Suprapubic skin (tissue), 4 donors: ENCODE results near the gene BOK. TPM values are rescaled to one million over a fixed set of nuclear protein-coding genes. Genes with fewer than 3 reads are reported as not detected.
"Not testable (repeated sequence)": the region's sequence is repeated elsewhere in the genome, so short reads cannot be mapped to it uniquely, and the experiment has no call there.

Source experiments
- DNase-seq, 2 donors: peaks; one replicate each; pipeline ENCODE4 v3.0.0-alpha.2; 2019; ENCODE audit warnings: low spot score in 2 of 2
- H3K27ac ChIP-seq: fragments of 200-600 bp; sonication (generic); one replicate; pipeline ENCODE4 v1.5.1; 2019
- H3K27me3 ChIP-seq: fragments of 200-600 bp; sonication (generic); one replicate; pipeline ENCODE4 v1.5.1; 2019
- H3K36me3 ChIP-seq: fragments of 200-600 bp; sonication (generic); one replicate; pipeline ENCODE4 v1.5.1; 2019
- H3K4me1 ChIP-seq: fragments of 200-600 bp; sonication (generic); one replicate; pipeline ENCODE4 v1.5.1; 2019
- H3K4me3 ChIP-seq: fragments of 200-600 bp; sonication (generic); one replicate; pipeline ENCODE4 v1.5.1; 2019; ENCODE audit warnings: mild to moderate bottlenecking
- H3K9me3 ChIP-seq: fragments of 200-600 bp; sonication (generic); one replicate; pipeline ENCODE4 v1.5.1; 2019
- CTCF ChIP-seq, 2 donors: fragments of 200-600 bp in 1 of 2; fragments of 450-650 bp in 1 of 2; sonication (generic) in 1 of 2; IDR thresholded peaks; one replicate each; pipeline ENCODE4 v1.5.1; 2016 to 2019; ENCODE audit warnings: antibody characterized with exemption in 2 of 2, mild to moderate bottlenecking in 1 of 2, moderate library complexity in 1 of 2
- EP300 ChIP-seq: sonication (generic); formaldehyde crosslinking; IDR thresholded peaks from one replicate; pipeline ENCODE4 v1.6.1; 2017; ENCODE audit warnings: antibody characterized with exemption
- POLR2A ChIP-seq, 2 donors: fragments of 450-650 bp; IDR thresholded peaks; one replicate each; pipeline ENCODE4 v1.6.1; 2017; ENCODE audit warnings: antibody characterized with exemption in 2 of 2, mild to moderate bottlenecking in 2 of 2, moderate library complexity in 2 of 2
- POLR2AphosphoS5 ChIP-seq, 3 donors: sonication (generic); formaldehyde crosslinking; IDR thresholded peaks; one replicate each; pipeline ENCODE4 v1.6.1; 2017; ENCODE audit warnings: antibody characterized with exemption in 3 of 3
- WGBS: methylation state at CpG from one replicate; pipeline ENCODE4 v1.1.5; 2018; 5-methylcytosine and 5-hydroxymethylcytosine counted together
- total RNA-seq, 4 donors: library from RNA; depleted of rRNA; stranded (reverse); fragments of >200 nt; gene quantifications; one replicate each; pipeline ENCODE4 v1.1.0, GENCODE V29; 2016

The BOK gene
- total RNA-seq, 4 donors from 2014 or later: 32.4 to 61.6 (median 60.5) TPM

DNA sequence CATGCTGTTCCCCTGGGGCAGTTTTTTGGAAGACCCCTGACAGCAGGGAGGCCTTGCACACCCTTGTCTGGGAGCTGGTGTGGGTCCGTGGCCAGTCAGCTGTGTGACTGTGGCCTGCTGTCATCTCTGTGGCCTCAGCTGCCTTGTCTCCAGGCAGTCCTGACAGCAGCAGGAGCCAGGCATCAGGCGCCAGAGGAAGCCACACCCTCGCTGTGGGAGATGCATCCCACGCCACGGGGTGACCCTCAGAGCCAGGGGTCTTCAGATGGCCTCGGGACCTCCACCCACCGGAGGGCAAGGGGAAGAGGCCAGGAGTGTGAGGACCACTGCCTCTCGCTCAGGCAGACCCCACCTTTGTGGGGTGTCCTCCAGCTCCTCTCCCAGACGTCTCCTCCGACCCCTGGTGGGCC lies 5.0 kb downstream of the BOK start:
- WGBS: no CpG with 5 or more reads among the region's 10 CpGs
- no peak overlapping the region for H3K4me3 ChIP-seq
- peak in 1 of 2 donors; percentile 56 for DNase-seq
- TF ChIP-seq CTCF (IDR thresholded peaks at IDR 0.05): no peak
- no peak for TF ChIP-seq POLR2AphosphoS5 (IDR thresholded peaks at IDR 0.05)
- no peak for TF ChIP-seq POLR2A (IDR thresholded peaks at IDR 0.05)
- no peak for TF ChIP-seq EP300
- peaks cover 5% of the 10 kb centered on the region for H3K27me3 ChIP-seq
- no peak overlapping the region for H3K27ac ChIP-seq
- H3K36me3 ChIP-seq: no peaks in the 10 kb centered on the region
- no peaks in the 10 kb centered on the region for H3K9me3 ChIP-seq
- peaks cover 62% of the 10 kb centered on the region for H3K4me1 ChIP-seq

DNA sequence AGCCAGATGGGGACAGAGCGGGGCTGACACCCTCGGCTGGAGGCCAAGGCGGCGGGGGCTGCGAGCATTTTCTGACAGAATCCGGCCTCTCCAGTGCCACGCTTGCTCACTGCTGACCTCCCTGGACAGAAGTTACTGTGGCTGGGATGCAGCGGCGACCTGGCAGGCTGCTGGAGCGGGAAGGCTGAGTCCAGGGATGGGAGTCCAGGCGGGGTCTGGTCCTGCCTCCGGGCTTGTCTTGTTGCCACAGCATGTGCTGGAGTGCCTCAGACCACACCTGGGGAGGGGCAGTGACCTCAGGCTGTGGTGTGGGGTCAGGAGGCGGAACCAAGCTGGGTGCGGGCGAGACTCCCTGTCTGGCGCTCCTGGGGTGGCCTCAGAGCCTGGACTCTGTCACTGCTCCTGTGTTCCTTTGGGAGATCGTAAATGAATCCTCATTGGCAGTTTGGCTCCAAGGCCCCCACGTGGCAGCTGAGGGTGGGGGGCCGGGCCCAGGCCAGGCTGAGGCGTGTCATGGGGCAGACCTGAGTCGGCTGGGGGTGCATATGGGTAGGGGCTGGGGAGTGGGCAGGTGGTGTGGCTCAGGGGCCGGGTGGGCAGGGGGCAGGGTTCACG lies 5.5 kb downstream of the BOK start:
- Histone ChIP-seq H3K9me3 (no peaks in the 10 kb centered on the region), H3K4me3 (no peak overlapping the region), H3K27ac (no peak overlapping the region), H3K36me3 (peaks cover 4% of the 10 kb centered on the region), H3K27me3 (peaks cover 4% of the 10 kb centered on the region), H3K4me1 (peaks cover 58% of the 10 kb centered on the region)
- no peak for TF ChIP-seq POLR2AphosphoS5 (IDR thresholded peaks at IDR 0.05)
- no peak for TF ChIP-seq CTCF (IDR thresholded peaks at IDR 0.05)
- no peak for TF ChIP-seq EP300
- TF ChIP-seq POLR2A (IDR thresholded peaks at IDR 0.05): no peak
- WGBS: 72% methylated on average over 7 of the region's 23 CpGs
- peak in 1 of 2 donors; percentile 60 for DNase-seq

- H3K27me3 ChIP-seq: no peaks in the 10 kb centered on the region
- 55% methylated on average over 19 of the region's 36 CpGs for WGBS
- H3K4me3 ChIP-seq: no peak overlapping the region
- peaks cover 6% of the 10 kb centered on the region for H3K36me3 ChIP-seq
- DNase-seq: peak in 1 of 2 donors; percentile 63
- H3K4me1 ChIP-seq: peaks cover 51% of the 10 kb centered on the region
- no peak overlapping the region for H3K27ac ChIP-seq
- H3K9me3 ChIP-seq: no peaks in the 10 kb centered on the region
- TF ChIP-seq POLR2AphosphoS5 (IDR thresholded peaks at IDR 0.05) (no peak), EP300 (no peak), CTCF (IDR thresholded peaks at IDR 0.05) (no peak), POLR2A (IDR thresholded peaks at IDR 0.05) (no peak)
These were observed 6.3 kb downstream of the BOK start for GRCh38 chr2:241564596-241565410.

DNA sequence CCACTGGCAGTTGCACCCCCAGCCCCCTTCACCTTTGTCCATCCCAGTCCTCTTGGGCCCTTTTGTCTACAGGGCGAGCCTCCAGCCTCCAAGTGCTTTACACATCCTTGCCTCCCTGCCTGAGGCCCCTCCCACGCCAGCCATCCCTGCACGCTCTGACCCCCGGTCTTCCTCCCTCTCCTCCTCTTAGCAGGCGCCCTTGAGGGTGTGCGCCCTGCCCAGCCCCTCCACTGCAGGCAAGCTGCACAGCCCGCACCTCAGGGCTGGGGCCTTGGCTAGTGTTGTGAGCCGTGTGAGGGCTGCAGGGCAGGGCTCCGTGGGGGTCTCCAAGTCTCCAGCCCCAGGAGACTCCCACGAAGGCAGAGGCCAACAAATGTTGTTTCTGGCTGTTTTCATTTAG lies 6.9 kb downstream of the BOK start:
- peaks cover 9% of the 10 kb centered on the region for H3K36me3 ChIP-seq
- no peak overlapping the region for H3K4me3 ChIP-seq
- 83% methylated on average over 10 of the region's 10 CpGs for WGBS
- H3K4me1 ChIP-seq: peaks cover 45% of the 10 kb centered on the region
- TF ChIP-seq EP300: no peak
- no peak for TF ChIP-seq CTCF (IDR thresholded peaks at IDR 0.05)
- no peak for TF ChIP-seq POLR2AphosphoS5 (IDR thresholded peaks at IDR 0.05)
- no peak for TF ChIP-seq POLR2A (IDR thresholded peaks at IDR 0.05)
- DNase-seq: no peak
- no peaks in the 10 kb centered on the region for H3K9me3 ChIP-seq
- no peak overlapping the region for H3K27ac ChIP-seq
- H3K27me3 ChIP-seq: no peaks in the 10 kb centered on the region

DNA sequence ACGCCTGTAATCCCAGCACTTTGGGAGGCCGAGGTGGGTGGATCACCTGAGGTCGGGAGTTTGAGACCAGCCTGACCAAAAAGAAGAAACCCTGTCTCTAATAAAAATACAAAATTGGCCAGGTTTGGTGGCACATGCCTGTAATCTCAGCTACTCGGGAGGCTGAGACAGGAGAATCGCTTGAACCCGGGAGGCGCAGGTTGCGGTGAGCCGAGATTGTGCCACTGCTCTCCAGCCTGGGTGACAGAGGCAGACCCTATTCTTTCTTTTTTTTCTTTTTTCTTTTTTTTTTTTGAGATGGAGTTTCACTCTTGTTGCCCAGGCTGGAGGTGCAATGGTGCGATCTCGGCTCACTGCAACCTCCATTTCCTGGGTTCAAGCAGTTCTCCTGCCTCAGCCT lies 7.5 kb downstream of the BOK start:
- not testable (repeated sequence) for H3K27me3 ChIP-seq, H3K36me3 ChIP-seq, H3K9me3 ChIP-seq, DNase-seq, H3K4me3 ChIP-seq, H3K27ac ChIP-seq
- WGBS: 96% methylated on average over 11 of the region's 11 CpGs
- peaks cover 39% of the 10 kb centered on the region for H3K4me1 ChIP-seq
